ENCODE results near the gene NPHP1.
"Not testable (repeated sequence)": the region's sequence is repeated elsewhere in the genome, so short reads cannot be mapped to it uniquely, and the experiment has no call there.

NPHP1 gene

GRCh38 chr2:110095994-110096633, 108.7 kb downstream of the NPHP1 start:
- no peak for TF ChIP-seq EZH2phosphoT487 (conservative IDR thresholded peaks at IDR 0.05; ENCODE audit: low read length)
- TF ChIP-seq CTCF (IDR thresholded peaks at IDR 0.05; ENCODE audit: insufficient read depth, low read length, poor library complexity, severe bottlenecking), result no peak
- Histone ChIP-seq H4K20me1 (ENCODE audit: low read depth, low read length) (no peaks in the 10 kb centered on the region), H3K9me2 (replicated peaks; ENCODE audit: insufficient read depth, low read length) (no peaks in the 10 kb centered on the region), H3K27ac (ENCODE audit: low read depth, low read length) (no peak overlapping the region), H3K4me2 (ENCODE audit: low read depth, low read length, poor library complexity, severe bottlenecking) (no peak overlapping the region), H3K9me3 (ENCODE audit: insufficient read depth, low read length) (no peaks in the 10 kb centered on the region), H3K4me3 (ENCODE audit: insufficient read depth, low read length, poor library complexity, severe bottlenecking) (no peak overlapping the region), H2AFZ (ENCODE audit: low read depth, low read length, severe bottlenecking) (no peak overlapping the region), H3K79me2 (ENCODE audit: insufficient read depth, low read length) (no peaks in the 10 kb centered on the region), H3F3A (ENCODE audit: insufficient read depth) (no peaks in the 10 kb centered on the region), H3K27me3 (ENCODE audit: low read length) (no peaks in the 10 kb centered on the region), H3K36me3 (ENCODE audit: low read length) (no peaks in the 10 kb centered on the region), H3K9ac (ENCODE audit: low read length) (no peak overlapping the region)

DNA sequence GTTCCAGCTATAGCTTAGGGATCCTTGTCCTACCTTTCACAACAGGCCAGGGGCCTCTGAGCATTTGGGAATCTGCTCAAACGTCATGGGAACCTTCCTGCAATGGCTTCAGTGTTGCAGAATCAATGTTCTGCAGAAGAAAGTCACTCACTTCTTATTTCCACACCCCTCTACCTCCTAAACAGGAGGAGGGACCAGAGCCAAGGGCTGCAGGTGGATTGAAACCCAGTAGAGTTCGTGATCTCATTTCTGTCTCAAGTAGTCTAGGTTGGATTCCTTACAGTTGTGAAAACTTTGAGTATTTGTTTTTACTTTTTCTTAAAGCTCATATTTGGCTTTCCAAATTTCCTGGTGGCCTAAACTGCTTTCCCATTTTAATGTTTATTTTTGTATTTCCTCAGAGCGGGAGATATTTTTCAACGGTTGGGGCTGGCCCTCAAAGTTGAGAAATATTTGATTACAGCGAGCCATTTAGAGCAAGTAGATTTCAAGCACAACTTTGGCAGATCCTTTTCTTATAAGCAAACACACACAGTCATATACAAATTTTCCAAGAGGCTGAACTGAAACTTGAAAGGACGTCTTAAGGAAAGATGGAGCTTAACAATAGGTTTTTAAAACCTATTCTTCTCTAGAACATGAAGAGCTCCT, 109.8 kb downstream of the NPHP1 start:
- H3F3A ChIP-seq (ENCODE audit: insufficient read depth); H2AFZ ChIP-seq (ENCODE audit: low read depth, low read length, severe bottlenecking); H3K9me3 ChIP-seq (ENCODE audit: insufficient read depth, low read length); H3K79me2 ChIP-seq (ENCODE audit: insufficient read depth, low read length); H3K4me2 ChIP-seq (ENCODE audit: low read depth, low read length, poor library complexity, severe bottlenecking); H3K36me3 ChIP-seq (ENCODE audit: low read length); H3K9ac ChIP-seq (ENCODE audit: low read length); H4K20me1 ChIP-seq (ENCODE audit: low read depth, low read length); H3K27ac ChIP-seq (ENCODE audit: low read depth, low read length); H3K4me3 ChIP-seq (ENCODE audit: insufficient read depth, low read length, poor library complexity, severe bottlenecking); H3K9me2 ChIP-seq (replicated peaks; ENCODE audit: insufficient read depth, low read length); H3K27me3 ChIP-seq (ENCODE audit: low read length): not testable (repeated sequence)

DNA sequence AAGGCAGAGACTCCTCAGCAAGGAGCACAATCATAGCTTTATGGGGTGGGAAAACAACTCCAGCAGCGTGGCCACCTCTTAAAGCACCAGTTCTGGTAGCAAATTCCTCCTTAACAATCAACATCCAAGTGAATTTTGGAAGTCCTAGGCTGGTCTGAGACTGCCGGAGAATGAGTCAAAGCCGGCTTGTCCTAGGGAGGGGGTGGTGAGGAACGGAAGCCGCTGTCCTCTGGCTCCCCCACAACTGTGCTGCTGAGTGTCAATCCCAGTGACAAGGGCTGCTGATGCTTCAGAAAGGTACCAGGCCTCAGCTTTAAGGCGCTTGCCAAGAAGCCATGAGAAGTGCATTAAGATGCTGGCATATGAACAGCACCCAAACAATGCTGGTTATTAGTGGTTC, 110.9 kb downstream of the NPHP1 start:
- not testable (repeated sequence) for H3K36me3 ChIP-seq (ENCODE audit: low read length); H3K4me2 ChIP-seq (ENCODE audit: low read depth, low read length, poor library complexity, severe bottlenecking); H4K20me1 ChIP-seq (ENCODE audit: low read depth, low read length); H3K27ac ChIP-seq (ENCODE audit: low read depth, low read length); H3K9me3 ChIP-seq (ENCODE audit: insufficient read depth, low read length); H3F3A ChIP-seq (ENCODE audit: insufficient read depth); H3K4me3 ChIP-seq (ENCODE audit: insufficient read depth, low read length, poor library complexity, severe bottlenecking); H2AFZ ChIP-seq (ENCODE audit: low read depth, low read length, severe bottlenecking); H3K9me2 ChIP-seq (replicated peaks; ENCODE audit: insufficient read depth, low read length); H3K9ac ChIP-seq (ENCODE audit: low read length); H3K79me2 ChIP-seq (ENCODE audit: insufficient read depth, low read length); H3K27me3 ChIP-seq (ENCODE audit: low read length)

DNA sequence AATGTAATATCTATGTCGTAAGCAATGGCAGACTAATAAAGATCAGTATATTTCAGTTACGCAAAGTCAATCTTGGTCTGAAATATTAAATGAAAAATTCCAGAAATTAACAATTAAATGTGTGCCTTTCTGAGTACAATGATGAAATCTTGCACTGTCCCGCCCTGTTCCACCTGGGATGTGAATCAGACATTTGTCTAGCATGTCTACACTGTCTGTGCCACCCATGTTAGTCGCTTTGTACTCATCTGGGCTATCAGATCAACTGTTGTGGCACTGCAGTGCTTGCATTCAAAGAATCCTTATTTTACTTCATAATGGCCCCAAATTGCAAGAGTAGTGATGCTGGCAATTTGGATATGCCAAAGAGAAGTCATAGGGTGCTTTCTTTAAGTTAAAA, 114.6 kb downstream of the NPHP1 start:
- H3K9ac ChIP-seq (ENCODE audit: low read length); H4K20me1 ChIP-seq (ENCODE audit: low read depth, low read length); H3K27me3 ChIP-seq (ENCODE audit: low read length); H2AFZ ChIP-seq (ENCODE audit: low read depth, low read length, severe bottlenecking); H3K27ac ChIP-seq (ENCODE audit: low read depth, low read length); H3K4me3 ChIP-seq (ENCODE audit: insufficient read depth, low read length, poor library complexity, severe bottlenecking); H3K4me2 ChIP-seq (ENCODE audit: low read depth, low read length, poor library complexity, severe bottlenecking); H3K9me2 ChIP-seq (replicated peaks; ENCODE audit: insufficient read depth, low read length); H3F3A ChIP-seq (ENCODE audit: insufficient read depth); H3K36me3 ChIP-seq (ENCODE audit: low read length); H3K79me2 ChIP-seq (ENCODE audit: insufficient read depth, low read length); H3K9me3 ChIP-seq (ENCODE audit: insufficient read depth, low read length): not testable (repeated sequence)

DNA sequence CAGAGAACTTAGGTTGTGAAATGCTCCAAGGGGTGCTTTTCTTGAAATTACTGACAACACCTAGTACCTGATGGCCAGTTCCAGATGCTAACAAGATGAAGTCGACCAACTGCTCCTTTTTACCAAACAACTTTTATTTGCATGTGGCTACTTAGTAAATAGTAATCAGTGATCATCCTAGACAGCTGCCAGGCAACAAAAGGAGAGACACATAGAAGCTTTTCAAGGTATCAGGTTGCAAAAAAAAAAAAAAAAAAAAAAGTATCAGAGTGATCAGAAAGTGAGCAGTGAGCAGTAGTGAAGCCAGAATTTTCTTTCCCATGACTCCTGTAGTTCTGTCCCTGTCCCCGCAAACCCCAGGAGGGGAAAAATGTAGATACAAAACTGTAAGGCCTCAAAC, 121.1 kb downstream of the NPHP1 start:
- H2AFZ ChIP-seq (ENCODE audit: low read depth, low read length, severe bottlenecking); H3K9me2 ChIP-seq (replicated peaks; ENCODE audit: insufficient read depth, low read length); H3K9ac ChIP-seq (ENCODE audit: low read length); H4K20me1 ChIP-seq (ENCODE audit: low read depth, low read length); H3K4me2 ChIP-seq (ENCODE audit: low read depth, low read length, poor library complexity, severe bottlenecking); H3F3A ChIP-seq (ENCODE audit: insufficient read depth); H3K27me3 ChIP-seq (ENCODE audit: low read length); H3K79me2 ChIP-seq (ENCODE audit: insufficient read depth, low read length); H3K36me3 ChIP-seq (ENCODE audit: low read length); H3K27ac ChIP-seq (ENCODE audit: low read depth, low read length); H3K9me3 ChIP-seq (ENCODE audit: insufficient read depth, low read length); H3K4me3 ChIP-seq (ENCODE audit: insufficient read depth, low read length, poor library complexity, severe bottlenecking): not testable (repeated sequence)

GRCh38 chr2:110083162-110083561, 121.7 kb downstream of the NPHP1 start:
- not testable (repeated sequence) for H3K9me2 ChIP-seq (replicated peaks; ENCODE audit: insufficient read depth, low read length); H3K36me3 ChIP-seq (ENCODE audit: low read length)

DNA sequence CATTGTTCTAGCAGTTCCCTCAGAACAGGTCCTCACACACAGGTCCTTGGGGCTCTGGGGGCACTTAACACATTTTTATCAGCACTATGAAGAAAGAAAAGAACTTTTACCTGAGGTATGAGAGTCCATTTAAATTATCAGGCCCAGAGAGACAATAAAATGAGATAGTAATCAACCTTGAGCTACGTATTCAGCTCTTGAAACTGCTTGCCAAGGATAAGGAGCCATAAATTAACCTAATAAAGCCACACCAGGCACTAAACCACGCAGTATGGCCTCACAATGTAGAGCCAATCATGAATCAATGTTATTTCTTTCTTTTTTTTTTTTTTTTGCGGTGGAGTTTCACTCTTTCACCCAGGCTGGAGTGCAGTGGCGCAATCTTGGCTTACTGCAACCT, 126.7 kb downstream of the NPHP1 start:
- H3K9me2 ChIP-seq (replicated peaks; ENCODE audit: insufficient read depth, low read length); H3K27me3 ChIP-seq (ENCODE audit: low read length); H3K9ac ChIP-seq (ENCODE audit: low read length); H3F3A ChIP-seq (ENCODE audit: insufficient read depth); H3K79me2 ChIP-seq (ENCODE audit: insufficient read depth, low read length); H3K27ac ChIP-seq (ENCODE audit: low read depth, low read length); H3K36me3 ChIP-seq (ENCODE audit: low read length); H3K4me2 ChIP-seq (ENCODE audit: low read depth, low read length, poor library complexity, severe bottlenecking); H4K20me1 ChIP-seq (ENCODE audit: low read depth, low read length); H3K9me3 ChIP-seq (ENCODE audit: insufficient read depth, low read length); H3K4me3 ChIP-seq (ENCODE audit: insufficient read depth, low read length, poor library complexity, severe bottlenecking); H2AFZ ChIP-seq (ENCODE audit: low read depth, low read length, severe bottlenecking): not testable (repeated sequence)

More at GRCh38 chr2:110083162-110083561, 121.7 kb downstream of the NPHP1 start:
- not testable (repeated sequence) for H3K27me3 ChIP-seq (ENCODE audit: low read length); H3K79me2 ChIP-seq (ENCODE audit: insufficient read depth, low read length); H3K4me3 ChIP-seq (ENCODE audit: insufficient read depth, low read length, poor library complexity, severe bottlenecking); H3K4me2 ChIP-seq (ENCODE audit: low read depth, low read length, poor library complexity, severe bottlenecking); H3K9ac ChIP-seq (ENCODE audit: low read length); H3K9me3 ChIP-seq (ENCODE audit: insufficient read depth, low read length); H2AFZ ChIP-seq (ENCODE audit: low read depth, low read length, severe bottlenecking); H3K27ac ChIP-seq (ENCODE audit: low read depth, low read length); H4K20me1 ChIP-seq (ENCODE audit: low read depth, low read length); H3F3A ChIP-seq (ENCODE audit: insufficient read depth)
